Kasumi-1 (cell line): ENCODE data around the gene DNMT1.
A peak's percentile ranks its signal among the peaks of the same experiment; 100 is the strongest.

ENCODE experiments used
- DNase-seq, 2 experiments: peaks; one replicate each; lab custom pipeline; 2025; lab: John Stamatoyannopoulos, UW

Gene DNMT1

GRCh38 chr19:10092648-10093294 lies 102.0 kb downstream of the DNMT1 start:
- no peak for DNase-seq

GRCh38 chr19:10091895-10092641 lies 102.7 kb downstream of the DNMT1 start:
- no peak for DNase-seq

GRCh38 chr19:10091370-10091687 lies 103.4 kb downstream of the DNMT1 start:
- DNase-seq = no peak

- no peak for DNase-seq
These were observed 104.9 kb downstream of the DNMT1 start for GRCh38 chr19:10089801-10090375.

- DNase-seq = no peak
These were observed 105.7 kb downstream of the DNMT1 start for GRCh38 chr19:10088949-10089554.

- DNase-seq = no peak
These were observed 107.3 kb downstream of the DNMT1 start for GRCh38 chr19:10087296-10088061.

GRCh38 chr19:10086591-10087192 lies 108.1 kb downstream of the DNMT1 start:
- DNase-seq = no peak

- peak; percentile 50 to 63 for DNase-seq
These were observed 108.8 kb downstream of the DNMT1 start, which contains the start of gene SHFL for GRCh38 chr19:10085641-10086590. Gene SHFL, plus strand, starts transcription at chr19:10086317. Its CDS starts 111 bp downstream, at chr19:10086428.

- no peak for DNase-seq
These were observed 110.0 kb downstream of the DNMT1 start for GRCh38 chr19:10084803-10085202.

GRCh38 chr19:10083911-10084310 lies 110.8 kb downstream of the DNMT1 start:
- no peak for DNase-seq
